ENCODE results near the gene EPHB1.

Gene EPHB1

DNA sequence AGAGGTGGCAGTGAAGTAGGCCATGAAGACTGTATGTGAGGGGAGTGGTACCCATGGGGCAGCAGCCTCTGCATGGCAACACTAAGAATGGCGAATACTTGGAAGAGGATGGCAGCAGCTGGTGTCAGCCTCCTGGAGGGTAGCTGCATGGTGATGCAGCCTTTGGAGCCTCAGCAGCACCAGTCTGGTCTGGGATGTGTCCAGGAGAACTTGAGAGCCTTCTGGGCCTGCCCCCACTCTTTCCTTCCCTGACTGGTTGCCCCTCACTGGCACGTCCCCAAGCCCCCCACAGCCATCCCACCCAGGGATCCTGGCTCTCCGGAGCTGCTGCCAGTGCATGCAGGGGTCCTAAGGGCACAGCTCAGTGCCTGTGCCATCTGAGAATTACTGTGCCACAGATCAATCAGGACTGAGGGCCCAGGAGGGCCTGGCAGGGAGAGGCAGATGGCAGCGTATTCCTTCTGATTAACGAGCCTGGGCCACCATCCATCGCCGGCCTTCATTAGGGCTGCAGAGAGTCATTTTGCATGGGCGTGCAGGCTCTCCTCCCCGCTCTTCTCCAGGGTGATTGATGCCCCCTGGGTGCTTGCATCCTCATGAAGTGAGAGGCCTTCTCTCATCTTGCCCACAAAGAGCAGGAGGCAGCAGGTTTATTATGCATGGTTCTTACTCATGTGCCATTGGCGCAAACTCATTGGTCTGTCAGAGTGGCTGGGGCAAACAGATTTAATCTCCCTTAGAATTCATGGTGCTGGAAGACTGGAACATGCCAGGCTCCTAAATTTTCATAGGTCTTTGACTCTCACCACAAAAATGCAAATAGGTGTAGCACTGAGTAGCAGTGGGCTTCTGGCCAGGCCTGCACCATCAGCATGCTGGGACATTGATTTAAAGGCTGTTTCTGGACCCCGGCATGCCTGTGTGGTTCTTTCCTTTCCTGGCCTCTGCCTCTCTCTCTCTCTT, 116.8 kb downstream of the EPHB1 start:
- H3K4me3 ChIP-seq (ENCODE audit: control insufficient read depth, low read depth, low read length) = no peak overlapping the region
- TF ChIP-seq, protein P1, sequence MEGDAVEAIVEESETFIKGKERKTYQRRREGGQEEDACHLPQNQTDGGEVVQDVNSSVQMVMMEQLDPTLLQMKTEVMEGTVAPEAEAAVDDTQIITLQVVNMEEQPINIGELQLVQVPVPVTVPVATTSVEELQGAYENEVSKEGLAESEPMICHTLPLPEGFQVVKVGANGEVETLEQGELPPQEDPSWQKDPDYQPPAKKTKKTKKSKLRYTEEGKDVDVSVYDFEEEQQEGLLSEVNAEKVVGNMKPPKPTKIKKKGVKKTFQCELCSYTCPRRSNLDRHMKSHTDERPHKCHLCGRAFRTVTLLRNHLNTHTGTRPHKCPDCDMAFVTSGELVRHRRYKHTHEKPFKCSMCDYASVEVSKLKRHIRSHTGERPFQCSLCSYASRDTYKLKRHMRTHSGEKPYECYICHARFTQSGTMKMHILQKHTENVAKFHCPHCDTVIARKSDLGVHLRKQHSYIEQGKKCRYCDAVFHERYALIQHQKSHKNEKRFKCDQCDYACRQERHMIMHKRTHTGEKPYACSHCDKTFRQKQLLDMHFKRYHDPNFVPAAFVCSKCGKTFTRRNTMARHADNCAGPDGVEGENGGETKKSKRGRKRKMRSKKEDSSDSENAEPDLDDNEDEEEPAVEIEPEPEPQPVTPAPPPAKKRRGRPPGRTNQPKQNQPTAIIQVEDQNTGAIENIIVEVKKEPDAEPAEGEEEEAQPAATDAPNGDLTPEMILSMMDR (conservative IDR thresholded peaks at IDR 0.05; ENCODE audit: control insufficient read depth, insufficient read depth, low read depth, low read length) = no peak
- no peak for DNase-seq (ENCODE audit: low read depth)

DNA sequence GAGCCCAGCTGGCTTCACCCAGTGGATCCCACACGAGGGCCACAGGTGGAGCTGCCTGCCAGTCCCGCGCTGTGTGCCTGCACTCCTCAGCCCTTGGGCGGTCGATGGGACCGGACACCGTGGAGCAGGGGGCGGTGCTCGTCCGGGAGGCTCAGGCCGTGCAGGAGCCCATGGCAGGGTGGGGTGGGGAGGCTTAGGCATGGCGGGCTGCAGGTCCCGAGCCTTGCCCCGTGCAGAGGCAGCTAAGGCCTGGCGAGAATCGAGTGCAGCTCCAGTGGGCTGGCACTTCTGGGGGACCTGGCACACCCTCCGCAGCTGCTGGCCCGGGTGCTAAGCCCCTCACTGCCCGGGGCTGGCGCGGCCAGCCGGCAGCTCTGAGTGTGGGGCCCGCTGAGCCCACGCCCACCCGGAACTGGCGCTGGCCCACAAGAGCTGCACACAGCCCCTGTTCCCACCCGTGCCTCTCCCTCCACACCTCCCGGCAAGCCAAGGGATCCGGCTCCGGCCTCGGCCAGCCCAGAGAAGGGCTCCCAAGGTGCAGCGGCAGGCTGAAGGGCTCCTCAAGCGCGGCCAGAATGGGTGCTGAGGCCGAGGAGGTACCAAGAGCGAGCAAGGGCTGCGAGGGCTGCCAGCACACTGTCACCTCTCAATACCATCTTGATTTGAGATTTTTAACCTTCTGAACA, 121.4 kb downstream of the EPHB1 start:
- H3K4me3 ChIP-seq (ENCODE audit: control insufficient read depth, low read depth, low read length) = no peak overlapping the region
- DNase-seq (ENCODE audit: low read depth) = no peak
- TF ChIP-seq, protein P1 (conservative IDR thresholded peaks at IDR 0.05; ENCODE audit: control insufficient read depth, insufficient read depth, low read depth, low read length) = no peak

DNA sequence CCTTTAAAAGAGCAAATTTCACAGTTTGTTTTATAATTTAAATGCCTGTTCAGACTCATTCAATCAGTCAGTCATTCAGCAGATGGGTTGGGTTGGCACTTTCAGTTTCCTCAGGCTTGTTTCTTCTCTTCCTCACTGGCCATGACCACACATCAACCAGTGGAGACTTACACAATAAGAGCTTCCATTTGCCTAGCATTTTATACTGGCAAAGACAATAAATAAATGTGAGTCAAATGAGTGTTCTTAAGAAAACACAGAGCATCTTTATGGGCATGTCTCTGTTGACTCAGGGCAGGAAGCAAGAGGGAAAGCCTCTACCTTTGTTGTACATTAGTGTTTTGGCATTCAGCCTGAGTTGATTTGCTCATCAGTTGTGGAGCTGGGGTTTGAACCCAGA, 122.6 kb downstream of the EPHB1 start:
- DNase-seq (ENCODE audit: low read depth) = peak; percentile 84
- H3K4me3 ChIP-seq (ENCODE audit: control insufficient read depth, low read depth, low read length) = no peak overlapping the region
- TF ChIP-seq, protein P1 (conservative IDR thresholded peaks at IDR 0.05; ENCODE audit: control insufficient read depth, insufficient read depth, low read depth, low read length) = no peak

DNA sequence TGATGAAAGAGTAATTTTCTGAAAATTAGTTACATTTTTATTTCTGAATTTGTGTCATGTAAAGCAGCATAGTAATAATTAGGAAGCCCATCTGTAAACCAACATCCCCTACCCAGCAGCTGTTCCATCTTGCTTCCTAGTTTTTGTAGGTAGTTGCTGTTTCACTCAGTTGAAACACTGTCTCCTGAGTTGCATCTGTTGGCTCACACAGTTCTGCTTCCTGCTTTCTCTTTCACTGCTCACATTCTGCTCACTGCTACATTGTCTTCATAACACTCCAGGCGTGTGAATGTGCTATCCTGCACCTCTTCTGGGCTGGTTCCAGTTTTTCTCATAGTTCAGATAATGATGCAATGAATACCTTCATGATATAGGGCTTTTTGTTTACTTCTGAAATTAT, 123.4 kb downstream of the EPHB1 start:
- TF ChIP-seq, protein P1 (conservative IDR thresholded peaks at IDR 0.05; ENCODE audit: control insufficient read depth, insufficient read depth, low read depth, low read length) = no peak

DNA sequence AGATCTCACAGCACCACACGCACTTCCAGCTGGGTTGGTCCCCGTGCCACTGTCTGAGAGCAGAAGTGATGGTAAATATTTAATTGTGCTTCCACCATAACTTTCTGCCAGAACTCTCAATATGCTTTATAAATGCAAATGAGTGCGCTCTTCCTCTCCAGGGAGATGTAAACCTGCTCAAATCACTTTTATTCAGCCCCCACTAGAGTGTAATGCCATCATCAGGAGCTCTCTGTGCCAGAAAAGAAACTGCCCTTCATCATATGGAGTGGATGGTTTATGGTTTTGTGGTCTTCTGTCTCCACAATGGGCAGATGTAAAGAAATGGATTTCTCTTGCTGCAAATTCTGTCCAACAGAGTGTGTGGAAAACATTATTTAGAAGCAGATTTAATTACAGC, 127.0 kb downstream of the EPHB1 start:
- no peak overlapping the region for H3K4me3 ChIP-seq (ENCODE audit: control insufficient read depth, low read depth, low read length)
- TF ChIP-seq, protein P1 (conservative IDR thresholded peaks at IDR 0.05; ENCODE audit: control insufficient read depth, insufficient read depth, low read depth, low read length) = no peak
- DNase-seq (ENCODE audit: low read depth) = no peak

More for the DNA sequence above, 123.4 kb downstream of the EPHB1 start:
- DNase-seq (ENCODE audit: low read depth) = no peak
- H3K4me3 ChIP-seq (ENCODE audit: control insufficient read depth, low read depth, low read length) = no peak overlapping the region

DNA sequence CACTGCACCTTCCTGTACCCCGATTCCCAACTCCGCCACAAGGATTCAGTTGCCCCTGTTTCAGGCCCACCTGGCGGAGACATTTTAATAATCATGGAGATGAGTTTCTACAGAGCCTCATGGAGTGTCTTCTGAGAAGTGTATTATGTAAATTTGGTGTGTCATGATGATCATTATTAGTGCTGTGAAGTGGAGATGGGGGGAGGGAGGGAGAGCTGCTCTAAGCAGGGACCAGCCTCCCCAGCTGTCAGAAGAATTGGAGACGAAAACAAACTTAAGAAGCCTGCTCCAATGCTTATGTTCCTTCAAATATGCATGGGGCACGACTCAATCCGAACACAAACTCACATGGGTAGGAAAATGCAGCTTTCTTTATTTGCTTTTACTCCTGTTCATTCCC, 127.8 kb downstream of the EPHB1 start:
- H3K4me3 ChIP-seq (ENCODE audit: control insufficient read depth, low read depth, low read length) = no peak overlapping the region
- DNase-seq (ENCODE audit: low read depth) = no peak
- TF ChIP-seq, protein P1 (conservative IDR thresholded peaks at IDR 0.05; ENCODE audit: control insufficient read depth, insufficient read depth, low read depth, low read length) = no peak

Data from fibroblast of mammary gland (primary cell).